ENCODE measurements around the gene TM4SF1.

- no peak for TF ChIP-seq POLR2A (IDR thresholded peaks at IDR 0.05)
- no peak for TF ChIP-seq CTCF (IDR thresholded peaks at IDR 0.05)
- TF ChIP-seq EP300 (IDR thresholded peaks at IDR 0.05; ENCODE audit: low read depth), result no peak
These were observed 25.0 kb upstream of the TM4SF1 start for GRCh38 chr3:149402481-149402880.

Measured in transverse colon (tissue), 3 donors.